Liver (tissue), 9 donors: ENCODE measurements around the gene MELTF. TPM values are rescaled to one million over a fixed set of nuclear protein-coding genes. Genes with fewer than 3 reads are reported as not detected.

Experiments
- DNase-seq: peaks from one replicate; pipeline ENCODE4 v3.0.0-alpha.2; 2017; ENCODE audit warnings: low spot score
- H3K27ac ChIP-seq, 2 donors: one replicate each; pipeline ENCODE4 v1.7.0; 2013; ENCODE audit warnings: inconsistent platforms in 2 of 2, low read length in 2 of 2, control low read depth in 1 of 2, low read depth in 1 of 2, mild to moderate bottlenecking in 1 of 2
- H3K27me3 ChIP-seq, 4 donors: one replicate each; pipeline versions ENCODE4 v1.6.1 to v1.7.0; 2013; ENCODE audit warnings: low read length in 3 of 4, inconsistent platforms in 1 of 4, mild to moderate bottlenecking in 1 of 4, moderate library complexity in 1 of 4; ENCODE audit not compliant: control insufficient read depth in 4 of 4, insufficient read depth in 4 of 4
- H3K36me3 ChIP-seq, 4 donors: one replicate each; pipeline versions ENCODE4 v1.6.1 to v1.7.0; 2013; ENCODE audit warnings: low read length in 3 of 4, mild to moderate bottlenecking in 3 of 4, low read depth in 1 of 4, moderate library complexity in 1 of 4; ENCODE audit not compliant: control insufficient read depth in 4 of 4, insufficient read depth in 3 of 4
- H3K4me1 ChIP-seq, 4 donors: one replicate each; pipeline versions ENCODE4 v1.6.1 to v1.7.0; 2013; ENCODE audit warnings: low read length in 3 of 4, mild to moderate bottlenecking in 3 of 4, moderate library complexity in 1 of 4; ENCODE audit not compliant: control insufficient read depth in 4 of 4, insufficient read depth in 4 of 4
- H3K4me3 ChIP-seq, 3 donors: one replicate each; pipeline versions ENCODE4 v1.6.1 to v1.7.0; 2013; ENCODE audit warnings: low read length in 3 of 3, control low read depth in 1 of 3, low read depth in 1 of 3, mild to moderate bottlenecking in 1 of 3
- H3K9ac ChIP-seq, 2 donors: one replicate each; pipeline ENCODE4 v1.7.0; 2013; ENCODE audit warnings: low read length in 2 of 2, mild to moderate bottlenecking in 2 of 2, moderate library complexity in 2 of 2, control low read depth in 1 of 2, low read depth in 1 of 2
- H3K9me3 ChIP-seq, 4 donors: one replicate each; pipeline versions ENCODE4 v1.6.1 to v1.7.0; 2013; ENCODE audit warnings: low read length in 3 of 4; ENCODE audit not compliant: control insufficient read depth in 4 of 4
- EGR1 ChIP-seq, 2 donors: IDR thresholded peaks; 2 replicates each; pipeline ENCODE4 v1.6.1; 2016 to 2018; ENCODE audit warnings: antibody characterized with exemption in 2 of 2, low read depth in 2 of 2
- FOXA1 ChIP-seq: IDR thresholded peaks from 2 replicates; pipeline ENCODE4 v1.6.1; 2016; ENCODE audit warnings: antibody characterized with exemption
- FOXA2 ChIP-seq: IDR thresholded peaks from 2 replicates; pipeline ENCODE4 v1.6.1; 2016; ENCODE audit warnings: antibody characterized with exemption
- GABPA ChIP-seq, 2 donors: IDR thresholded peaks in 1 of 2; conservative IDR thresholded peaks in 1 of 2; 2 replicates each; pipeline ENCODE4 v1.6.1; 2016; ENCODE audit warnings: antibody characterized with exemption in 2 of 2, mild to moderate bottlenecking in 1 of 2, moderate library complexity in 1 of 2
- HNF4A ChIP-seq, 2 donors: conservative IDR thresholded peaks; 2 replicates each; pipeline ENCODE4 v1.6.1; 2016; ENCODE audit warnings: antibody characterized with exemption in 2 of 2, mild to moderate bottlenecking in 2 of 2
- HNF4G ChIP-seq: IDR thresholded peaks from 2 replicates; pipeline ENCODE4 v1.6.1; 2016; ENCODE audit warnings: antibody characterized with exemption
- NR2F2 ChIP-seq: IDR thresholded peaks from 2 replicates; pipeline ENCODE4 v1.6.1; 2016; ENCODE audit warnings: antibody characterized with exemption
- RAD21 ChIP-seq, 2 donors: IDR thresholded peaks; 2 replicates each; pipeline ENCODE4 v1.6.1; 2016; ENCODE audit warnings: antibody characterized with exemption in 2 of 2, mild to moderate bottlenecking in 2 of 2
- RXRA ChIP-seq, 2 donors: IDR thresholded peaks; 2 replicates each; pipeline ENCODE4 v1.6.1; 2017 to 2018; ENCODE audit warnings: antibody characterized with exemption in 2 of 2, mild to moderate bottlenecking in 1 of 2
- SP1 ChIP-seq: IDR thresholded peaks from 2 replicates; pipeline ENCODE4 v1.6.1; 2018; ENCODE audit warnings: antibody characterized with exemption, mild to moderate bottlenecking
- TAF1 ChIP-seq: conservative IDR thresholded peaks from 2 replicates; pipeline ENCODE4 v1.6.1; 2016; ENCODE audit warnings: antibody characterized with exemption, mild to moderate bottlenecking
- YY1 ChIP-seq: IDR thresholded peaks from 2 replicates; pipeline ENCODE4 v1.6.1; 2016; ENCODE audit warnings: antibody characterized with exemption, mild to moderate bottlenecking
- WGBS: extraction: QIAGEN DNeasy Blood & Tissue Kit; methylation state at CpG from one replicate; pipeline ENCODE4 v1.1.7; 2013; 5-methylcytosine and 5-hydroxymethylcytosine counted together
- polyA plus RNA-seq, 2 donors: library from polyadenylated mRNA; stranded (reverse) in 1 of 2; unstranded in 1 of 2; fragments of 200-250 nt in 1 of 2; fragments of >200 nt in 1 of 2; fragmentation: Nextera tagmentation in 1 of 2; extraction: Ambion mirVana in 1 of 2; gene quantifications; one replicate each; pipeline versions ENCODE4 v1.2.1 to v1.2.3, GENCODE V29; 2013 to 2015
- total RNA-seq, 2 donors: library from RNA; depleted of rRNA; stranded (reverse); fragments of >200 nt; gene quantifications; one replicate each; pipeline ENCODE4 v1.2.3, GENCODE V29; 2014
- TF ChIP-seq, protein P1 (sequence below): IDR thresholded peaks from 2 replicates; pipeline ENCODE4 v1.6.1; 2016; ENCODE audit warnings: antibody characterized with exemption
- TF ChIP-seq, protein P2 (sequence below): IDR thresholded peaks from 2 replicates; pipeline ENCODE4 v1.6.1; 2016; ENCODE audit warnings: antibody characterized with exemption
- TF ChIP-seq, protein P3 (sequence below): IDR thresholded peaks from 2 replicates; pipeline ENCODE4 v1.6.1; 2016; ENCODE audit warnings: antibody characterized with exemption
- TF ChIP-seq, protein P4 (sequence below): IDR thresholded peaks from 2 replicates; pipeline ENCODE4 v1.6.1; 2016; ENCODE audit warnings: antibody characterized with exemption, mild to moderate bottlenecking
- TF ChIP-seq, protein P5 (sequence below): fragments of 150-350 bp; IDR thresholded peaks from 2 replicates; pipeline ENCODE4 v1.5.1; 2017; ENCODE audit warnings: improper control_type of control experiment, low read depth, low read length; ENCODE audit not compliant: missing input control
- donor health status: healthy.
- donor health status: healthy.
- donor health status: healthy.
- donor health status: healthy.
- donor health status: healthy.

The MELTF gene
- total and polyA plus RNA-seq, 4 donors = 0.14 to 1.2 (median 1.0) TPM

DNA sequence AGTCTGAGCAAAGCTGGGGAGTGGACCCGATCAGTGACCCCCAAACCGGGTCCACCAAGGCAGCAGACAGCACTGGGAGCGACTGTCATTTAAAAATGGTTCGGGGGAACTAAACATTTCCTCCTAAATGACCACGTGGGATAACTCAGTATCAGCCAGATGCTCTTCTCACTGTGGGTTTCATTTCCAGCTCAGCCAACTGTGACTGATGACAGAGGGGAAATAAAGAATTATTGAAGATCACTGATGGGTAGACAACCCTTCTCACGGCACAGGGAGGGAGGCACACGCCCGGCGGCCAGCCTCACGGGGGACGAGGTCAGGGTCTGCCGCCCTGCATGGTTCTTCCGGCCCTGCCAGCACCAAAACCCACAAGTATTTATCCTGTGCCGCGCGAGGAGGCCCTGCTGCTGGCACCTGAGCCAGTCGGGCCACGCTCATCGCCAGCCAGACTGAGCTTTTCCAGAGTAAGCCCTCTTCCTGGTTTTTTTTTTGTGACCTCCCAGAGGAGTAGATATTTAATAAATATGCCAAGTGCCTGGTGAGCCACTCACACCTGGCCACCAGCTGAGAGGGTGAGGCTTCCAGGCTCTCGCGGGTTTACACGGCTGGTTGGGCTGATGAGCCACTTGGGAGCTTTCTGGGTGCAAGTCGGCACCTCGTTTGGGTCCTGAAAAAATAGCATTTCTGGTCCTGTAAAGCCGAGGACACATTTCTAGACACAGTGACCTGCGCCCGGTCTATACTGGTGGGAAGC lies 6.2 kb downstream of the MELTF start:
- Histone ChIP-seq H3K27ac (no peak overlapping the region), H3K27me3 (no peaks in the 10 kb centered on the region), H3K4me1 (no peaks in the 10 kb centered on the region), H3K4me3 (no peak overlapping the region), H3K9ac (no peak overlapping the region), H3K36me3 (no peaks in the 10 kb centered on the region), H3K9me3 (no peaks in the 10 kb centered on the region)
- no peak for DNase-seq
- WGBS = 64% methylated on average over 27 of the region's 27 CpGs
- TF ChIP-seq YY1 (no peak), FOXA1 (no peak), RXRA (IDR thresholded peaks at IDR 0.05) (no peak), FOXA2 (no peak), EGR1 (IDR thresholded peaks at IDR 0.05; ENCODE audit: low read depth in 2 of 2) (no peak), RAD21 (IDR thresholded peaks at IDR 0.05) (no peak), HNF4A (conservative IDR thresholded peaks at IDR 0.05) (no peak), HNF4G (no peak), TAF1 (no peak), SP1 (no peak)
- TF ChIP-seq, protein P1, sequence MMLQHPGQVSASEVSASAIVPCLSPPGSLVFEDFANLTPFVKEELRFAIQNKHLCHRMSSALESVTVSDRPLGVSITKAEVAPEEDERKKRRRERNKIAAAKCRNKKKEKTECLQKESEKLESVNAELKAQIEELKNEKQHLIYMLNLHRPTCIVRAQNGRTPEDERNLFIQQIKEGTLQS = no peak
- TF ChIP-seq, protein P2, sequence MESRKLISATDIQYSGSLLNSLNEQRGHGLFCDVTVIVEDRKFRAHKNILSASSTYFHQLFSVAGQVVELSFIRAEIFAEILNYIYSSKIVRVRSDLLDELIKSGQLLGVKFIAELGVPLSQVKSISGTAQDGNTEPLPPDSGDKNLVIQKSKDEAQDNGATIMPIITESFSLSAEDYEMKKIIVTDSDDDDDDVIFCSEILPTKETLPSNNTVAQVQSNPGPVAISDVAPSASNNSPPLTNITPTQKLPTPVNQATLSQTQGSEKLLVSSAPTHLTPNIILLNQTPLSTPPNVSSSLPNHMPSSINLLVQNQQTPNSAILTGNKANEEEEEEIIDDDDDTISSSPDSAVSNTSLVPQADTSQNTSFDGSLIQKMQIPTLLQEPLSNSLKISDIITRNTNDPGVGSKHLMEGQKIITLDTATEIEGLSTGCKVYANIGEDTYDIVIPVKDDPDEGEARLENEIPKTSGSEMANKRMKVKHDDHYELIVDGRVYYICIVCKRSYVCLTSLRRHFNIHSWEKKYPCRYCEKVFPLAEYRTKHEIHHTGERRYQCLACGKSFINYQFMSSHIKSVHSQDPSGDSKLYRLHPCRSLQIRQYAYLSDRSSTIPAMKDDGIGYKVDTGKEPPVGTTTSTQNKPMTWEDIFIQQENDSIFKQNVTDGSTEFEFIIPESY = no peak
- TF ChIP-seq, protein P3, sequence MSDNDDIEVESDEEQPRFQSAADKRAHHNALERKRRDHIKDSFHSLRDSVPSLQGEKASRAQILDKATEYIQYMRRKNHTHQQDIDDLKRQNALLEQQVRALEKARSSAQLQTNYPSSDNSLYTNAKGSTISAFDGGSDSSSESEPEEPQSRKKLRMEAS = no peak

DNA sequence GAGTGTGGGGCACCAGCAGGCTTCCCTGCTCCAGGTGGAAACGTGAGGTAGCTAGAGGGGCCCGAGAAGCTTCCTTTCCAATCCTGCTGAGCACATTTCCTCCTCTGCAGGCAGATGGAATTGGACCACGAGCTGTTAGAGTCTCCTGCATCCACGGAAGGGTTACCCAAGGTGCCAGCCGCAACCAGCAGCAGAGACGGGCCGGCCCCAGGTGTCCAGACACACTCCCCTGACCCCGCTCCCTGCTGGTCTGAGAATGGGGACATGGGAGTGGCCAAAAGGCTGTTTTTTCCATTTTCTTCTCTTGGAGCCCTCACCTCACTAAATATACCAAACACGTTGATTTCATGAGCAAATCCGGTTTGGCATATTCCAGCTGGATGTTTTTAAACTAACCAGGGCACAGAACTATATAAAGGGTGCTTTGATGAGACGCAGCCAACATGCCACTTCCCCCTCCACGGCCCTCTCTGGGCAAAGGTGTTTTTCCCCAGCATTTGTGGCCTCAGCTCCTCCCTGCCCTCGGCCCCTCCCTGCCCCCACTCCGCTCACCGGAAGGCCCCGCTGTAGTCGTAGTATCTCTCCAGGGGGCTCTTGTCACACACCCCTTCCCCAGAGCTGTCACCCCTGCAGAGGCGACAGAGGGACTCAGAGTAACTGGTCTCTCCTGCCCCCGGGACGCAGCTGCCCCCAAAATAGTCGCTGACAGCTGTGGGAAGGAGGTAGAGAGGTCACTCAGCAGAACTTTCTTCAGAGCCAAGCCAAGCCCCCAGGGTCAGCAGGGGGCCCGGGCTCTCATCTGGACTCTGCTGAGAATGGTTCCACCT lies 7.0 kb downstream of the MELTF start:
- no peak overlapping the region for H3K4me3 ChIP-seq
- H3K27me3 ChIP-seq = no peaks in the 10 kb centered on the region
- H3K36me3 ChIP-seq = no peaks in the 10 kb centered on the region
- no peak overlapping the region for H3K9ac ChIP-seq
- no peaks in the 10 kb centered on the region for H3K9me3 ChIP-seq
- no peak overlapping the region for H3K27ac ChIP-seq
- 35% methylated on average over 22 of the region's 22 CpGs for WGBS
- TF ChIP-seq GABPA (IDR thresholded peaks at IDR 0.05 in 1 of 2, conservative IDR thresholded peaks at IDR 0.05 in 1 of 2) = no peak
- no peak for TF ChIP-seq FOXA1
- no peak for TF ChIP-seq NR2F2
- no peak for TF ChIP-seq EGR1 (IDR thresholded peaks at IDR 0.05; ENCODE audit: low read depth in 2 of 2)
- TF ChIP-seq, protein P2 = no peak
- TF ChIP-seq FOXA2 = no peak
- TF ChIP-seq YY1 = no peak
- TF ChIP-seq HNF4A (conservative IDR thresholded peaks at IDR 0.05) = no peak
- TF ChIP-seq TAF1 = no peak
- no peak for TF ChIP-seq SP1
- TF ChIP-seq HNF4G = no peak
- TF ChIP-seq, protein P3 = no peak
- TF ChIP-seq, protein P4, sequence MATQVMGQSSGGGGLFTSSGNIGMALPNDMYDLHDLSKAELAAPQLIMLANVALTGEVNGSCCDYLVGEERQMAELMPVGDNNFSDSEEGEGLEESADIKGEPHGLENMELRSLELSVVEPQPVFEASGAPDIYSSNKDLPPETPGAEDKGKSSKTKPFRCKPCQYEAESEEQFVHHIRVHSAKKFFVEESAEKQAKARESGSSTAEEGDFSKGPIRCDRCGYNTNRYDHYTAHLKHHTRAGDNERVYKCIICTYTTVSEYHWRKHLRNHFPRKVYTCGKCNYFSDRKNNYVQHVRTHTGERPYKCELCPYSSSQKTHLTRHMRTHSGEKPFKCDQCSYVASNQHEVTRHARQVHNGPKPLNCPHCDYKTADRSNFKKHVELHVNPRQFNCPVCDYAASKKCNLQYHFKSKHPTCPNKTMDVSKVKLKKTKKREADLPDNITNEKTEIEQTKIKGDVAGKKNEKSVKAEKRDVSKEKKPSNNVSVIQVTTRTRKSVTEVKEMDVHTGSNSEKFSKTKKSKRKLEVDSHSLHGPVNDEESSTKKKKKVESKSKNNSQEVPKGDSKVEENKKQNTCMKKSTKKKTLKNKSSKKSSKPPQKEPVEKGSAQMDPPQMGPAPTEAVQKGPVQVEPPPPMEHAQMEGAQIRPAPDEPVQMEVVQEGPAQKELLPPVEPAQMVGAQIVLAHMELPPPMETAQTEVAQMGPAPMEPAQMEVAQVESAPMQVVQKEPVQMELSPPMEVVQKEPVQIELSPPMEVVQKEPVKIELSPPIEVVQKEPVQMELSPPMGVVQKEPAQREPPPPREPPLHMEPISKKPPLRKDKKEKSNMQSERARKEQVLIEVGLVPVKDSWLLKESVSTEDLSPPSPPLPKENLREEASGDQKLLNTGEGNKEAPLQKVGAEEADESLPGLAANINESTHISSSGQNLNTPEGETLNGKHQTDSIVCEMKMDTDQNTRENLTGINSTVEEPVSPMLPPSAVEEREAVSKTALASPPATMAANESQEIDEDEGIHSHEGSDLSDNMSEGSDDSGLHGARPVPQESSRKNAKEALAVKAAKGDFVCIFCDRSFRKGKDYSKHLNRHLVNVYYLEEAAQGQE = no peak
- TF ChIP-seq, protein P5, sequence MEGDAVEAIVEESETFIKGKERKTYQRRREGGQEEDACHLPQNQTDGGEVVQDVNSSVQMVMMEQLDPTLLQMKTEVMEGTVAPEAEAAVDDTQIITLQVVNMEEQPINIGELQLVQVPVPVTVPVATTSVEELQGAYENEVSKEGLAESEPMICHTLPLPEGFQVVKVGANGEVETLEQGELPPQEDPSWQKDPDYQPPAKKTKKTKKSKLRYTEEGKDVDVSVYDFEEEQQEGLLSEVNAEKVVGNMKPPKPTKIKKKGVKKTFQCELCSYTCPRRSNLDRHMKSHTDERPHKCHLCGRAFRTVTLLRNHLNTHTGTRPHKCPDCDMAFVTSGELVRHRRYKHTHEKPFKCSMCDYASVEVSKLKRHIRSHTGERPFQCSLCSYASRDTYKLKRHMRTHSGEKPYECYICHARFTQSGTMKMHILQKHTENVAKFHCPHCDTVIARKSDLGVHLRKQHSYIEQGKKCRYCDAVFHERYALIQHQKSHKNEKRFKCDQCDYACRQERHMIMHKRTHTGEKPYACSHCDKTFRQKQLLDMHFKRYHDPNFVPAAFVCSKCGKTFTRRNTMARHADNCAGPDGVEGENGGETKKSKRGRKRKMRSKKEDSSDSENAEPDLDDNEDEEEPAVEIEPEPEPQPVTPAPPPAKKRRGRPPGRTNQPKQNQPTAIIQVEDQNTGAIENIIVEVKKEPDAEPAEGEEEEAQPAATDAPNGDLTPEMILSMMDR = no peak
- TF ChIP-seq, protein P1 = no peak
- no peaks in the 10 kb centered on the region for H3K4me1 ChIP-seq
- no peak for DNase-seq
